HepG2 (cell line): ENCODE data around the gene ATRAID. TPM values are rescaled to one million over a fixed set of nuclear protein-coding genes. Genes with fewer than 3 reads are reported as not detected.
A peak's percentile ranks its signal among the peaks of the same experiment; 100 is the strongest.

Source experiments
- ATAC-seq: fragments of 200-7000 bp; cut with Tn5 transposase; 3 replicates; pipeline ENCODE4 v1.9.1; 2020; ENCODE audit warnings: mild to moderate bottlenecking, moderate library complexity
- BruUV-seq: library from RNA; stranded (reverse); fragments of 400-500 nt; replicated peaks from 2 replicates; lab custom pipeline; 2021; lab: Mats Ljungman, UMichigan
- CTCF ChIA-PET: fragments of 300-600 bp; formaldehyde crosslinking; extraction: SDS; loops from one replicate; lab custom pipeline; 2021; ENCODE audit warnings: low total read pairs, inconsistent platforms, low intra/inter-chr PET ratio; lab: Yijun Ruan, JAX
- POLR2A ChIA-PET: fragments of 350-600 bp; sonication (Branson Sonifier 250); formaldehyde crosslinking; loops from one replicate; lab custom pipeline; 2020; ENCODE audit warnings: antibody characterized with exemption, inconsistent platforms; lab: Yijun Ruan, JAX
- DNase-seq: peaks from one replicate; pipeline ENCODE4 v3.0.0-alpha.2; 2015; ENCODE audit warnings: low spot score
- FAIRE-seq: peaks from 3 replicates; lab custom pipeline; 2011; peaks lifted over from hg19 to GRCh38; lab: Jason Lieb, UNC
- H2AFZ ChIP-seq: one replicate; pipeline ENCODE4 v1.6.1; 2011; ENCODE audit warnings: low read length, inconsistent platforms
- H3K27ac ChIP-seq: fragments of 300-600 bp; 3 replicates; pipeline ENCODE4 v1.8.0; 2011; ENCODE audit warnings: mixed run types, mild to moderate bottlenecking, mixed read lengths, low read length, inconsistent platforms; ENCODE audit not compliant: insufficient read depth; ENCODE audit errors: extremely low read length
- H3K27me3 ChIP-seq, 2 experiments: fragments of 200-600 bp in 1 of 2; 2 replicates in 1 of 2; 3 replicates in 1 of 2; pipeline versions ENCODE4 v1.6.0 to v1.8.0; 2011; ENCODE audit warnings: low read length in 2 of 2, mild to moderate bottlenecking in 2 of 2, moderate library complexity in 2 of 2, inconsistent platforms in 1 of 2; ENCODE audit not compliant: insufficient read depth in 2 of 2, control insufficient read depth in 1 of 2
- H3K36me3 ChIP-seq, 2 experiments: fragments of 200-600 bp in 1 of 2; replicated peaks in 1 of 2; 2 replicates in 1 of 2; 3 replicates in 1 of 2; pipeline versions ENCODE4 v1.5.1 to v1.8.0; 2011; ENCODE audit warnings: low read length in 2 of 2, inconsistent platforms in 1 of 2; ENCODE audit not compliant: insufficient read depth in 2 of 2, control insufficient read depth in 1 of 2
- H3K4me1 ChIP-seq: 2 replicates; pipeline ENCODE4 v1.5.1; 2012; ENCODE audit warnings: low read length, inconsistent platforms; ENCODE audit not compliant: insufficient read depth
- H3K4me2 ChIP-seq: 2 replicates; pipeline ENCODE4 v1.6.0; 2011; ENCODE audit warnings: low read depth, low read length, inconsistent platforms
- H3K4me3 ChIP-seq, 3 experiments: fragments of 200-600 bp in 1 of 3; sonication (generic), shearing (Covaris generic) in 1 of 3; replicated peaks in 1 of 3; 2 replicates each; pipeline ENCODE4 v1.5.1; 2011 to 2016; ENCODE audit warnings: low read length in 3 of 3, inconsistent platforms in 2 of 3, low read depth in 2 of 3, mild to moderate bottlenecking in 2 of 3, control low read depth in 1 of 3, mixed read lengths in 1 of 3; ENCODE audit not compliant: insufficient read depth in 1 of 3
- H3K79me2 ChIP-seq: one replicate; pipeline ENCODE4 v1.6.1; 2011; ENCODE audit warnings: low read length, inconsistent platforms; ENCODE audit not compliant: insufficient read depth
- H3K9ac ChIP-seq: 2 replicates; pipeline ENCODE4 v1.6.0; 2011; ENCODE audit warnings: mild to moderate bottlenecking, low read depth, low read length, inconsistent platforms; ENCODE audit not compliant: insufficient read depth
- H3K9me3 ChIP-seq: 2 replicates; pipeline ENCODE4 v1.5.1; 2012; ENCODE audit warnings: mild to moderate bottlenecking, low read length
- H4K20me1 ChIP-seq: 2 replicates; pipeline ENCODE4 v1.6.0; 2011; ENCODE audit warnings: inconsistent platforms, mild to moderate bottlenecking, low read length, moderate library complexity; ENCODE audit not compliant: insufficient read depth
- AGO2 ChIP-seq: fragments of 200-400 bp; formaldehyde crosslinking; optimal IDR thresholded peaks from 2 replicates; pipeline ENCODE3; 2017; ENCODE audit warnings: mild to moderate bottlenecking, low read depth, low read length, moderate library complexity
- WGBS: methylation state at CpG from one replicate; pipeline ENCODE4 v1.1.6; 2017; ENCODE audit warnings: low lambda C conversion rate; 5-methylcytosine and 5-hydroxymethylcytosine counted together
- in situ Hi-C: cut with HindIII; loops from 2 replicates; pipeline ENCODE4 v1.10.0; 2017; ENCODE audit warnings: low pct_unique_long_range_greater_than_20kb; ENCODE audit not compliant: extremely low pct_ligation_motif_present
- intact Hi-C: fragments of 100-400 bp; cut with micrococcal nuclease; formaldehyde crosslinking; loops from one replicate; pipeline ENCODE4 v1.10.0; 2022; ENCODE audit not compliant: unreplicated experiment
- polyA plus RNA-seq, 8 experiments: library from polyadenylated mRNA; depleted of rRNA in 3 of 8; stranded (reverse) in 7 of 8; unstranded in 1 of 8; fragments of >200 nt; fragmentation: Illumina TruSeq in 4 of 8; extraction: Trizol in 4 of 8; gene quantifications; 2 replicates each; pipeline versions ENCODE4 v1.2.1 to v1.2.3, GENCODE V29; 2011 to 2016; ENCODE audit warnings: low read depth in 4 of 8, missing spikeins in 1 of 8, mixed read lengths in 1 of 8; ENCODE audit not compliant: insufficient read depth in 1 of 8
- total RNA-seq, 5 experiments: library from RNA; depleted of rRNA; stranded (reverse); fragments of >200 nt; fragmentation: Illumina TruSeq; extraction: Trizol; gene quantifications; 2 replicates each; pipeline ENCODE4 v1.2.3, GENCODE V29; 2016; ENCODE audit warnings: low read depth in 1 of 5
- TF ChIP-seq, protein P1 (sequence below): sonication (generic); formaldehyde crosslinking; IDR thresholded peaks from 2 replicates; pipeline ENCODE4 v1.4.0; 2020; ENCODE audit warnings: missing genetic modification reagents, borderline replicate concordance
- TF ChIP-seq, protein P2 (sequence below): IDR thresholded peaks from 2 replicates; pipeline ENCODE4 v1.6.1; 2018; ENCODE audit warnings: missing genetic modification reagents, mild to moderate bottlenecking, missing compliant biosample characterization

The ATRAID gene
- total and polyA plus RNA-seq, 2 of the 13 experiments (the other 11 are each of a cell fraction or from before 2014, with no cell fraction given) = 207 to 382 TPM

DNA sequence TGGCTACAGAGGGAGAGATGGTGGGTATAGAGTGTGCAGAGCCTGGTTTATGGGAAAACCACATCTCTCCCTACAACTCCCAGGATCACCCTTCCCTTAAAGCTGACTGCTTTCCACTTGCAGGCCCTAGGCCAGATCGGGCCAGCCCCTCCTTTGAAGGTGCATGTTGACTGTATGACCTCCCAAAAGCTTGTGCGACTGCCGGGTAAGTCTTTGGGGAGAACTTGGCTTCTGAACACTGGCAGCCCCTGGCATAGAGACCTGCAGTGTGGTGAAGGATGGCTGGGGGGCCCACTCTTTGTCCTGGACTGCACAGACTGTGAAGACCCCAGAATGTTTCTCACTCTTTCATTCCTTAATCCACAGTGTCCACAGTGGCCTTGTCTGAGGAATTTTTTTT is 24.8 kb downstream of the ATRAID start (continued):
- TF ChIP-seq, protein P1, sequence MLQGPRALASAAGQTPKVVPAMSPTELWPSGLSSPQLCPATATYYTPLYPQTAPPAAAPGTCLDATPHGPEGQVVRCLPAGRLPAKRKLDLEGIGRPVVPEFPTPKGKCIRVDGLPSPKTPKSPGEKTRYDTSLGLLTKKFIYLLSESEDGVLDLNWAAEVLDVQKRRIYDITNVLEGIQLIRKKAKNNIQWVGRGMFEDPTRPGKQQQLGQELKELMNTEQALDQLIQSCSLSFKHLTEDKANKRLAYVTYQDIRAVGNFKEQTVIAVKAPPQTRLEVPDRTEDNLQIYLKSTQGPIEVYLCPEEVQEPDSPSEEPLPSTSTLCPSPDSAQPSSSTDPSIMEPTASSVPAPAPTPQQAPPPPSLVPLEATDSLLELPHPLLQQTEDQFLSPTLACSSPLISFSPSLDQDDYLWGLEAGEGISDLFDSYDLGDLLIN (CRISPR knock-in tag) = no peak
- TF ChIP-seq, all 625 proteins: peak for 0

DNA sequence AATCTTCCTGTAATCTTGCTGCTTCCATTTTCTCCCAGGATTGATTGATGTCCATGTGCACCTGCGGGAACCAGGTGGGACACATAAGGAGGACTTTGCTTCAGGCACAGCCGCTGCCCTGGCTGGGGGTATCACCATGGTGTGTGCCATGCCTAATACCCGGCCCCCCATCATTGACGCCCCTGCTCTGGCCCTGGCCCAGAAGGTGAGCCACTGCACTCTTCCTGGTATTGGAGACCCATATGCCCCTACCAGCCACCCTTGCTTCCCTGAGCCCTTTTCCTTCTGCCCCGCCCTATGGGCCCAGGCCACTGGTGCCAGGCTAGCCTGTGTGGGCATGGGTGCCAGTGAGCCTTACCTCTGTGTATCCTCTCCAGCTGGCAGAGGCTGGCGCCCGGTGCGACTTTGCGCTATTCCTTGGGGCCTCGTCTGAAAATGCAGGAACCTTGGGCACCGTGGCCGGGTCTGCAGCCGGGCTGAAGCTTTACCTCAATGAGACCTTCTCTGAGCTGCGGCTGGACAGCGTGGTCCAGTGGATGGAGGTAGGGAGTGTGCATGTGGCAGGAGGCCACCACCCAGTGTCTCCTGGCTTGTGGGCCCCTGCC is 25.6 kb downstream of the ATRAID start:
- Histone ChIP-seq H3K4me2 (no peak overlapping the region), H3K27me3 (no peaks in the 10 kb centered on the region), H4K20me1 (no peaks in the 10 kb centered on the region), H3K4me1 (no peaks in the 10 kb centered on the region), H3K4me3 (no peak overlapping the region), H3K9ac (no peak overlapping the region), H3K36me3 (peaks cover 82 to 96% of the 10 kb centered on the region in 2 experiments), H3K9me3 (no peaks in the 10 kb centered on the region), H2AFZ (no peak overlapping the region), H3K79me2 (no peaks in the 10 kb centered on the region), H3K27ac (no peak overlapping the region)
- 96% methylated on average over 15 of the region's 15 CpGs for WGBS
- in situ Hi-C loops (no loop called here), intact Hi-C loops (no loop called here)
- TF ChIP-seq AGO2 = peak; percentile 77
- TF ChIP-seq, protein P2, sequence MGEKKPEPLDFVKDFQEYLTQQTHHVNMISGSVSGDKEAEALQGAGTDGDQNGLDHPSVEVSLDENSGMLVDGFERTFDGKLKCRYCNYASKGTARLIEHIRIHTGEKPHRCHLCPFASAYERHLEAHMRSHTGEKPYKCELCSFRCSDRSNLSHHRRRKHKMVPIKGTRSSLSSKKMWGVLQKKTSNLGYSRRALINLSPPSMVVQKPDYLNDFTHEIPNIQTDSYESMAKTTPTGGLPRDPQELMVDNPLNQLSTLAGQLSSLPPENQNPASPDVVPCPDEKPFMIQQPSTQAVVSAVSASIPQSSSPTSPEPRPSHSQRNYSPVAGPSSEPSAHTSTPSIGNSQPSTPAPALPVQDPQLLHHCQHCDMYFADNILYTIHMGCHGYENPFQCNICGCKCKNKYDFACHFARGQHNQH (CRISPR knock-in tag) = no peak
- CTCF ChIA-PET = no interaction called here
- no peak for DNase-seq
- POLR2A ChIA-PET = no interaction called here
- no TSS peak for BruUV-seq
- no peak for FAIRE-seq
- no peak for ATAC-seq
